Mesenteric fat pad (tissue), 1 donor: Measurements from ENCODE around the gene SYT12. TPM values are rescaled to one million over a fixed set of nuclear protein-coding genes. Genes with fewer than 3 reads are reported as not detected.

Experiments used
- DNase-seq: peaks from one replicate; pipeline ENCODE4 v3.0.0-alpha.2; 2020; ENCODE audit warnings: low spot score
- microRNA-seq: library from miRNA; unstranded; fragments of <30 nt; microRNA quantifications from one replicate; pipeline ENCODE4 v1.2.0, GENCODE V29; 2020; ENCODE audit warnings: borderline number of aligned reads
- total RNA-seq: library from RNA; stranded (reverse); fragmentation: NEBNext Ultra II Directional; extraction: Animal tissue kit (Norgen Biotek cat#: 25700); gene quantifications from one replicate; pipeline ENCODE4 v1.2.1, GENCODE V29; 2021
- donor health status: DM: yes; HTN: yes; CAD: no.

SYT12 gene
- total RNA-seq, 1 donor from 2014 or later, result 3.1 TPM

- no peak for DNase-seq
Observed at GRCh38 chr11:67098799-67099429, 76.0 kb downstream of the SYT12 start.

- DNase-seq, result no peak
Observed at GRCh38 chr11:67099831-67100324, 76.9 kb downstream of the SYT12 start.

Small RNAs within 50 kb of the gene (microRNA-seq; reads per million reads assigned to microRNA genes)
- gene MIR6860, result not detected

Other genes starting within 250 kb of the SYT12 start
- 14.1 TPM for gene RCE1, start 179.7 kb upstream of the SYT12 start, total RNA-seq
- gene LRFN4, start 166.1 kb upstream of the SYT12 start, total RNA-seq, result 25.6 TPM
- 220 TPM for gene PC, start 64.8 kb upstream of the SYT12 start, total RNA-seq
- gene C11orf86, start 47.8 kb upstream of the SYT12 start, total RNA-seq, result 0.64 TPM
- 22.2 TPM for gene RHOD, start 33.7 kb downstream of the SYT12 start, total RNA-seq
- 77.3 TPM for gene KDM2A, start 96.1 kb downstream of the SYT12 start, total RNA-seq
- 60.2 TPM for gene GRK2, start 243.3 kb downstream of the SYT12 start, total RNA-seq